ENCODE results near the gene PYY.

PYY gene

GRCh38 chr17:43953746-43954145 is at the start of gene PYY:
TSS of gene PYY (minus strand) at chr17:43953940. CDS start at chr17:43953483, 457 bp downstream.
- H3K4me3 ChIP-seq (ENCODE audit: control insufficient read depth, low read depth, low read length): no peak within 1 kb of the TSS
- no peak for TF ChIP-seq CTCF (IDR thresholded peaks at IDR 0.05; ENCODE audit: control insufficient read depth, insufficient read depth, low read depth, low read length, missing control alignments)
- DNase-seq (ENCODE audit: low read depth): no peak

GRCh38 chr17:44002141-44002848 is 48.6 kb upstream of the PYY start:
- peak; percentile 65 for DNase-seq (ENCODE audit: low read depth)
- H3K4me3 ChIP-seq (ENCODE audit: control insufficient read depth, low read depth, low read length): no peak overlapping the region
- no peak for TF ChIP-seq CTCF (IDR thresholded peaks at IDR 0.05; ENCODE audit: control insufficient read depth, insufficient read depth, low read depth, low read length, missing control alignments)

- H3K4me3 ChIP-seq (ENCODE audit: control insufficient read depth, low read depth, low read length): no peak overlapping the region
- TF ChIP-seq CTCF (IDR thresholded peaks at IDR 0.05; ENCODE audit: control insufficient read depth, insufficient read depth, low read depth, low read length, missing control alignments): no peak
- DNase-seq (ENCODE audit: low read depth): no peak
Measured at GRCh38 chr17:44001461-44001920, 47.8 kb upstream of the PYY start.

- no peak for DNase-seq (ENCODE audit: low read depth)
- TF ChIP-seq CTCF (IDR thresholded peaks at IDR 0.05; ENCODE audit: control insufficient read depth, insufficient read depth, low read depth, low read length, missing control alignments): no peak
- no peak overlapping the region for H3K4me3 ChIP-seq (ENCODE audit: control insufficient read depth, low read depth, low read length)
Measured at GRCh38 chr17:44000871-44001460, 47.2 kb upstream of the PYY start.

- no peak for DNase-seq (ENCODE audit: low read depth)
- H3K4me3 ChIP-seq (ENCODE audit: control insufficient read depth, low read depth, low read length): no peak overlapping the region
- TF ChIP-seq CTCF (IDR thresholded peaks at IDR 0.05; ENCODE audit: control insufficient read depth, insufficient read depth, low read depth, low read length, missing control alignments): no peak
Measured at GRCh38 chr17:44000141-44000860, 46.6 kb upstream of the PYY start.

GRCh38 chr17:43999024-43999423 is 45.3 kb upstream of the PYY start:
- no peak overlapping the region for H3K4me3 ChIP-seq (ENCODE audit: control insufficient read depth, low read depth, low read length)
- no peak for TF ChIP-seq CTCF (IDR thresholded peaks at IDR 0.05; ENCODE audit: control insufficient read depth, insufficient read depth, low read depth, low read length, missing control alignments)
- DNase-seq (ENCODE audit: low read depth): no peak

Measured in AG09309 (cell line).